GM21515 (cell line): ENCODE results near the gene KRTAP9-1.
"Not testable (repeated sequence)": the region's sequence is repeated elsewhere in the genome, so short reads cannot be mapped to it uniquely, and the experiment has no call there.

ENCODE experiments used
- ATAC-seq: cut with Tn5 transposase; IDR thresholded peaks from one replicate; pipeline ENCODE4 v1.9.1; 2021; ENCODE audit not compliant: unreplicated experiment

Gene KRTAP9-1

GRCh38 chr17:41189837-41190318, at the start of gene KRTAP9-1:
TSS of gene KRTAP9-1 (plus strand) at chr17:41189887. CDS start at chr17:41189887, 0 bp downstream.
- not testable (repeated sequence) for ATAC-seq

GRCh38 chr17:41140360-41141131, 49.1 kb upstream of the KRTAP9-1 start, which contains the start of gene KRTAP4-6:
TSS of gene KRTAP4-6 (minus strand) at chr17:41140544. CDS start at chr17:41140487, 57 bp downstream.
- no peak for ATAC-seq

GRCh38 chr17:41141361-41141760, 48.3 kb upstream of the KRTAP9-1 start:
- no peak for ATAC-seq

GRCh38 chr17:41144846-41145245, 44.8 kb upstream of the KRTAP9-1 start:
- ATAC-seq = no peak

GRCh38 chr17:41145261-41145660, 44.4 kb upstream of the KRTAP9-1 start:
- ATAC-seq = no peak

- ATAC-seq = no peak
These were observed 42.0 kb upstream of the KRTAP9-1 start for GRCh38 chr17:41147531-41148204.

- not testable (repeated sequence) for ATAC-seq
These were observed 40.6 kb upstream of the KRTAP9-1 start for GRCh38 chr17:41148971-41149651.

- no peak for ATAC-seq
These were observed 40.1 kb upstream of the KRTAP9-1 start, which contains the start of gene KRTAP4-5 for GRCh38 chr17:41149652-41149985. TSS of gene KRTAP4-5 (minus strand) at chr17:41149825. CDS start at chr17:41149767, 58 bp downstream.

GRCh38 chr17:41150026-41150425, 39.7 kb upstream of the KRTAP9-1 start:
- no peak for ATAC-seq

- no peak for ATAC-seq
These were observed 38.2 kb upstream of the KRTAP9-1 start for GRCh38 chr17:41151525-41151924.

GRCh38 chr17:41153856-41154255, 35.8 kb upstream of the KRTAP9-1 start:
- ATAC-seq = no peak

GRCh38 chr17:41160190-41160589, 29.5 kb upstream of the KRTAP9-1 start:
- ATAC-seq = not testable (repeated sequence)

- ATAC-seq = no peak
These were observed 29.0 kb upstream of the KRTAP9-1 start, which contains the start of gene KRTAP4-4 for GRCh38 chr17:41160648-41161047. TSS of gene KRTAP4-4 (minus strand) at chr17:41160748. CDS start at chr17:41160691, 57 bp downstream.

GRCh38 chr17:41163828-41164227, 25.9 kb upstream of the KRTAP9-1 start:
- no peak for ATAC-seq

GRCh38 chr17:41167561-41167960, 22.1 kb upstream of the KRTAP9-1 start:
- no peak for ATAC-seq

- ATAC-seq = no peak
These were observed 21.6 kb upstream of the KRTAP9-1 start, which contains the start of gene KRTAP4-3 for GRCh38 chr17:41168121-41168520. TSS of gene KRTAP4-3 (minus strand) at chr17:41168221. CDS start at chr17:41168172, 49 bp downstream.

GRCh38 chr17:41171886-41172285, 17.8 kb upstream of the KRTAP9-1 start:
- no peak for ATAC-seq

GRCh38 chr17:41176744-41177387, 12.8 kb upstream of the KRTAP9-1 start:
- no peak for ATAC-seq

- no peak for ATAC-seq
These were observed 11.9 kb upstream of the KRTAP9-1 start, which contains the start of gene KRTAP4-2 for GRCh38 chr17:41177727-41178271. TSS of gene KRTAP4-2 (minus strand) at chr17:41178221. CDS start at chr17:41178164, 57 bp downstream.

GRCh38 chr17:41178341-41178740, 11.3 kb upstream of the KRTAP9-1 start:
- ATAC-seq = no peak
